ENCODE data around the gene AVPR1B.
A peak's percentile ranks its signal among the peaks of the same experiment; 100 is the strongest.

The AVPR1B gene, protein sequence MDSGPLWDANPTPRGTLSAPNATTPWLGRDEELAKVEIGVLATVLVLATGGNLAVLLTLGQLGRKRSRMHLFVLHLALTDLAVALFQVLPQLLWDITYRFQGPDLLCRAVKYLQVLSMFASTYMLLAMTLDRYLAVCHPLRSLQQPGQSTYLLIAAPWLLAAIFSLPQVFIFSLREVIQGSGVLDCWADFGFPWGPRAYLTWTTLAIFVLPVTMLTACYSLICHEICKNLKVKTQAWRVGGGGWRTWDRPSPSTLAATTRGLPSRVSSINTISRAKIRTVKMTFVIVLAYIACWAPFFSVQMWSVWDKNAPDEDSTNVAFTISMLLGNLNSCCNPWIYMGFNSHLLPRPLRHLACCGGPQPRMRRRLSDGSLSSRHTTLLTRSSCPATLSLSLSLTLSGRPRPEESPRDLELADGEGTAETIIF

DNA sequence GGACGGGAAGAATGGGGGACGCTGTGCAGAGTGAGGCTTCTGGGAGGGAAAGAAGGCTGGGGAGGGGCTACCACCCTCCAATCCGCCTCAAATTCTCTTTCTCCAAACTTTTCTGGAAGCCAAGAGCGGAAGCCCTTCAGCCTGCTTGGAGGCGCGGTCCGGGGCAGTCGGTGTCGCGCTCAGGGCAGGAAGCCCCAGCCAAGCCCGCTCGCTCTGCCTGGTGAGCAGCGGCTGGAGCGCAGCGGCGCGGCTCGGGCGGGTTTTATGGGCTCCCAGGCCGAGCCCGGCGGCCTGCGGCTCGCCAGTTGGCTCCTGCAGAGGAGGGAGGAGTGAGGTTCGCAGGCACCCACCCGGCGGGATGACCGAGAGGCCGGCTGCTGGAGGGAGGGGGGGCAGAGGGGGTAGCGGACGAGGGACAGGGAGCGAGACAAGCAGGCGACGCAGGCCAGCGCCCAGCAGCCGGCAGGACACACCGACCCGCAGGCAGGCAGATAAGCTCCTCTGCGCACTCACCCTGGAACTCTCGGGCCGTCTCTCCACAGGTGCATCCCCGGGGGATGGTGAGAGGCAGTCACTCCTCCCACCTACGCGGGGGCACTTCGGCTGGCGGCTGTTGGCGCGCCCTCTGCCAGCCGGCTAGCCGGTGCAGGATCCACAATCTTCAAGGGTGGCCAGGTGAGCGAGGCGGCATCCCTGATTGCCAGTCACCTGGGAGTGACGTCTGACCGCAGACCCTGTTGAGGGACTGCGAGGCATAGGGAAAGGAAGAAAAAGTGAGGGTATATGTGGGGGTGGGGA lies at the start of gene AVPR1B:
AVPR1B (minus strand) TSS at position 238 of the 798 bp plus-strand sequence. CDS start 498 bp downstream, outside the sequence.
- peak; percentile 77 for DNase-seq

GRCh38 chr1:206145771-206146290 lies 28.6 kb upstream of the AVPR1B start:
- DNase-seq = no peak

- DNase-seq = peak; percentile 52
These were observed 27.4 kb upstream of the AVPR1B start for GRCh38 chr1:206144605-206145004.

DNA sequence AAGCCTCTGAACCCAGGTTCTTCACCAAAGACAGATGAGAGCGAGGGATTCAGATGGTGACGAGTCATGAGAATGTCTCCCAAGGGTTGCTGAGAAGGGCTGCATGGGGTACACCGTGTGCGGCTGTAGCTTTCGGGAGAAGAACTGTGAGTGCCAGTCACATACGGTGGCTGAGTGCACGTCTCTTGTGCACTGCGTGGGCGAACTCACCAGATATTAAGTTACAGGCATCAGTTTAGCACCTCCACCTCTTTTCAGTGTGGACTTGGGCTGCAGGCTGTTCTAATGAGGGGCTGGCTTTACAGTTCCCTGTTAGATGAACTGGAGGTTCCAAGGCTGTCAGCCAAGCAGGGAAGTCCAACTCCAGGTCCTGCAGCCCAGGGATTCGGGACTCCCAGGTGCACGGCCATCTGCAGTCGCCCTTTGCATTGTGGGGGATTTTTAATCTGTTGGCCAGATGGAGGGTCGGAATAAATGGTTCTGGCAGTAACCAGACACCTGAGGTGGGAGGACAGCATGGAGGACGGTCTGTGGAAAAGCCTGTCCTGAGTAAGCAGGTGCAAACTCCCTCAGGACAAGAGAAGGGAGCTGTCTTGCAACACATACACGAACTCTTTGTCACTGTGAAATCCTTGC lies 26.5 kb upstream of the AVPR1B start:
- DNase-seq = peak; percentile 54

DNA sequence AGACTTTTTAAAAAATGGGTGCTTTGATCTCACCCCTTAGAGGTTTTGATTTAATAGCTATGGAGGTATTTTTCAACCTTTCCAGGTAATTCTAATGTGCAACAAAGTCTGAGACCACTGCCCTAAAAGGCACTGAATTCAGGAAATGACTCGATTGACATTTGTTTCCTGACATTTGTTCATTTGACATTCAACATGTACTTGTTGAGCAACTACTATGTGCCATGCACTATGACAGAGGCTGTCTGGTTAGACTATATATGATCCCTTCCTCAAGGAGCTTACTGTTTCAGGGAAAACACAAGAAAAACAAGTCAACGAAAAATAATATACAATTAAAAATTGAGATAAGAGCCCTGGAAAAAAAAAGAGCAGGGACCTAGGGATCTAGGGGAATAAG lies 25.6 kb upstream of the AVPR1B start:
- DNase-seq = no peak

GRCh38 chr1:206142011-206142410 lies 24.8 kb upstream of the AVPR1B start:
- no peak for DNase-seq

DNA sequence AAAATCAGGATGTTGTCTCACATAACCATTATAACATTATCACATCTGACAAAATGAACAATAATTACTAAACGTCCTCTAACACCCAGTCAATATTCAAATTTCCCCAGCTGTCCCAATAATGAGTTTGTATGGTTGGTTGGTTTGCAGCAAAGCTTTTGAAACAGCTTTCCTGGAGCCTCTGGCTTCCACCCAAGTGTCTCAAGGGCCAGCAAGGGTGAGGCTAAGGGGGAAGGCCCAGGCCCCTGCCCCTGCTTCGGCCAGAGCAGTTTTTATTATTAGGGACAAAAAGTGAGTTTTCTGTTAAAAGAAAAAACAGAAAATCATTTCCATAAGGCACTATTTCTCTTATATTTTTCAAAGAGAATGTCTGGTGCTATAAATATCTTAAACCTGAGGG lies 19.1 kb upstream of the AVPR1B start:
- no peak for DNase-seq

DNA sequence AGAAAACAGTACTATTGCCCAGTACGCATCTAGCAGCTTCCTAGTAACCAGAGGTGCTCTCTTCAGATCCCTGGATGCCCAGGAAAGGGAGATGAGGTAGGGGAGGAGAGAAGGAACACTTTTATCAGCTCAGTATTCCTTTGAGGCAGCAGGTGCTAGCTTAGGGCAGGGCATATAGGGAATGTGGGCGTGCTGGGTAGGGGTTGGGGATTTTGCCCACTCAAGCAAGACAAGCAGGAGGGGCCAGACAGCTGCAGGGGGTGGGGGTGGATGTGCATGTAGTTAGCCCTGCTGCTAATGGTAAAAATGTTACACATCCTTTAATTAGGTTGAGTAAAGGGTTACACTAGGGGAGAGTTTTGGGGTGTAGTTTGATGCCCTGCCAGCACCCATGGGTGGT lies 18.1 kb upstream of the AVPR1B start:
- DNase-seq = no peak

DNA sequence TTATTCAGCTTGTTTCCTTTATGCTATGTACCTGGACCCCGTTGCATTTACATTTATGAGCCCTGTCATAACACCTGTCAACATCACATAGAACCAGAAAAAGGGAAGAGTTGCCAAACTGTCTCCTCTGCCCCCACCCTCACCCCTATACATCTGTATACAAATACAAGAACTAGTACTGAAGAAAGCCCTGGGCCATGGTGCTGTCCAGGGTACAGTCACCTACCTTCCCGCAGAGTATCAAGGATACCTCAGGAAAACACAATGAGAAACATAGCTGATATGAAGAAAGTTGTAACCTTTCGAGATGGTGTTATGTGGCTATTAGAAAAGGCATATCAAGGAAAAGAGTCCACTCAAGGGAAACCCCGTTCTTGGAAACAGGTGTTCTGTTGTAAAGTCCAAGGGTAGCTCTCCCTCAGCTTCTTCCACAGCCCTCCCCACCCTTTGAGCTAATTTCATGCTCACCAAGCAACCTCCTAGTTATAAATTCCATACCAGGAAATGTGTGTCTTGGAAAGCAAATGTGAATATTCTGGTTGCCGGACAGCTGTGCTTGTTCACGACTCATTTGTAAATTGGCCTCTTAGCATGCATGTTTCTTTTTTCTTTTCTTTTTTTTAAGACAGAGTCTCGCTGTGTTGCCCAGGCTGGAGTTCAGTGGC lies 16.7 kb upstream of the AVPR1B start:
- no peak for DNase-seq

DNA sequence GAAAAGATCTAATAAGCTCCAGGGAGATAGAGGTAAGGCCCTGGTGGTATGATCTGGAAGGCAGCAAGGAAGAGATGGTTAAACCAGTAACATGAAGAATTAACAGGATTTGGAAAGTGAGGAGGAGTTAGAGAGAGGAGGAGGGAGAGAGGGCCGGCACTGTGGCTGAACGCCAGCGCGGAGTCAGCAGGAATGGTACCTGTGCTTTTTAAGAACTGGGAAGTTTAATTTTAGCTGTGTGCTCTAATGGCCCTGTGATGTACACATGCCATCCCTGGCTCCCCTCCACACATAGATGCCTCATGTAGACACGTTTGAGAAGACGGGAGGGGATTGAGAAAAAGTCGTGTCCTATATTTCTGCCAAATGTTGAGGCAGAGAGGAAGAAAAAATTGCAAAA lies 13.8 kb upstream of the AVPR1B start:
- no peak for DNase-seq

GRCh38 chr1:206128196-206128595 lies 11.0 kb upstream of the AVPR1B start:
- DNase-seq = no peak

- DNase-seq = no peak
These were observed 10.1 kb upstream of the AVPR1B start for GRCh38 chr1:206127336-206127735.

- no peak for DNase-seq
These were observed 8.2 kb upstream of the AVPR1B start for GRCh38 chr1:206125346-206125745.

- no peak for DNase-seq
These were observed 5.5 kb upstream of the AVPR1B start for GRCh38 chr1:206122686-206123085.

- DNase-seq = no peak
These were observed 4.1 kb upstream of the AVPR1B start for GRCh38 chr1:206121269-206121668.

DNA sequence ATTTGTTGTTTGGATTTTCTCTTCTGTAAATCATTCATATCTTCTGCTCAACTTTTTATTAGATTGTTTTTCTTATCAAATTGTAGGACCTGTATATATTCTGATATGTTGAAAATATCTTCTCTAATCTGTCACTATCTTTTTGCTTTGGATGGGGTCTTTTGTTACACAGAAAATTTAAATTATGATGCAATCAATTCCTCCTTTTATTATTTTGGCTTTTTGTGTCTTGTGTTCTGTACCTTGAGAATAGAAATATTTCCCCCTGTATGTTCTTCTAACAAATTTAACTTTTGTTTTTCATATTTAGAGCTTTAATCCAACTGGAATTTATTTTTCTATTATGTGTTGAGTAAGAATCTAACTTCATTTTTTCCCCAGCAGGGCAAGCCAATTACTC lies 3.2 kb upstream of the AVPR1B start:
- DNase-seq = no peak

GRCh38 chr1:206116873-206117150 lies 376 bp downstream of the AVPR1B start:
- no peak for DNase-seq

- DNase-seq = no peak
These were observed 856 bp downstream of the AVPR1B start for GRCh38 chr1:206116191-206116872.

DNA sequence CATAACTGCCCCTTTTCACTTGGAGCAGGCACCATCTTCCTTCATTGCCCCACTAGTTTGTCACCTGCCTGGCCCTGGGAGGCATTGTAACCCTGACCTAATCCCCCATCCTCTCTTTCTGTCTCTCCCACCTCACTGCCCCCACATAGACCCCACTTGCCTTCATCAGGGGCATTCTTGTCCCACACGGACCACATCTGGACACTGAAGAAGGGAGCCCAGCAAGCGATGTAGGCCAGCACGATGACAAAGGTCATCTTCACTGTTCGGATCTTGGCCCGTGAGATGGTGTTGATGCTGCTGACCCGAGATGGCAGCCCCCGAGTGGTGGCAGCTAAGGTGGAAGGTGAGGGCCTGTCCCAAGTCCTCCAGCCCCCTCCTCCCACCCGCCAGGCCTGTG lies 1.4 kb downstream of the AVPR1B start:
- DNase-seq = no peak

- no peak for DNase-seq
These were observed 2.2 kb downstream of the AVPR1B start for GRCh38 chr1:206114692-206115640.

DNA sequence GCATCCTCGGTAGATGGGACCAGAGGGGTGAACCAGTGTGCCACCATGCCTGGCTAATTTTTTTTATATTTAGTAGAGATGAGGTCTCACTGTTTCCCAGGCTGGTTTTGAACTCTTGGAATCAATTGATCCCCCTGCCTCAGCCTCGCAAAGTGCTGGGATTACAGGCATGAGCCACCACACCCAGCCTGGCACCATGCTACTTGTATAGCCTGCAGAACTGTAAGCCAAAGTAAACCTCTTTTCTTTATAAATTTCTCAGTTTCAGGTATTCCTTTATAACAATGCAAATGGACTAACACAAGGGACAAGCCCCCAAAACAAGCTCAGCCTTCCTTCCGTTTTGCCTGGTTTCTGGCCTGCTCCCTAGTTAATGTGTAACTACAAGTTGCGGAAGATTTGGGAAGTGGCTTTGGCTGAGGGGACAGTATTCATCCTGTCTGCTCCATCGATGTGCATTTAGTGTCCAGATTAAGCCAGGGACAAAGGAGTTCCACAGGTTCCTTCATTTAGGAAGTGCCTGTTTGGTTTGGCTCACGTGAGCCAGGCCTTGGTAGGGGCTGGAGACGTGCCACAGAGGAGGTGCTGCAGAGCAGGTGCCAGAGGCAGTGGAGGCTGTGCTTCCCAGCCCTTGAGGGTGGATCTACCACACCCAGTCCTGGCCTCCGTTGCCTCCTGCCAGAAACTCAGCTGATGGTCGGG lies 4.4 kb downstream of the AVPR1B start:
- DNase-seq = peak; percentile 50
